GM19328 (cell line): Measurements from ENCODE around the gene TWNK.

Experiments used
- ATAC-seq: cut with Tn5 transposase; IDR thresholded peaks from one replicate; pipeline ENCODE4 v1.9.1; 2021; ENCODE audit warnings: mild to moderate bottlenecking, moderate library complexity; ENCODE audit not compliant: unreplicated experiment

TWNK gene

DNA sequence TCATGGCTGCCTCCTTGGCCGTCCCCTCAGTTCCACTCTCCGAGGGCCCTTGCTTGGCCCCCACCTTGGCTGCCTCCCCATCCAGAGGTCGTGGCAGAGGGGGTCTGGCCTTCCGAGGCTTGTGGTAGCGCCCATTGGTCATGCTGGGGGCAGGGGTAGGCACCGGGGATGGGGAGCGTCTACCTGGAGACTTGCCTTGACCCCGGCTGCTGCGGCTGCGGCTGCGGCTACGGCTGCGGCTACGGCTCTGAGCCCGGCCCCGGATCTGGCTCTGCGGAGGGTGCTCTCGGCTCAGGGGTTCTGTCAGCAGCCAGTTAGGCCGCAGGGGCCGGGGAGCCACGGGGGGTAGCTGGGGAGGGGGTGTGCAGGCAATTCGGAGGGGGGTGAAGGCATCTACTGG is 23.0 kb downstream of the TWNK start:
- no peak for ATAC-seq

DNA sequence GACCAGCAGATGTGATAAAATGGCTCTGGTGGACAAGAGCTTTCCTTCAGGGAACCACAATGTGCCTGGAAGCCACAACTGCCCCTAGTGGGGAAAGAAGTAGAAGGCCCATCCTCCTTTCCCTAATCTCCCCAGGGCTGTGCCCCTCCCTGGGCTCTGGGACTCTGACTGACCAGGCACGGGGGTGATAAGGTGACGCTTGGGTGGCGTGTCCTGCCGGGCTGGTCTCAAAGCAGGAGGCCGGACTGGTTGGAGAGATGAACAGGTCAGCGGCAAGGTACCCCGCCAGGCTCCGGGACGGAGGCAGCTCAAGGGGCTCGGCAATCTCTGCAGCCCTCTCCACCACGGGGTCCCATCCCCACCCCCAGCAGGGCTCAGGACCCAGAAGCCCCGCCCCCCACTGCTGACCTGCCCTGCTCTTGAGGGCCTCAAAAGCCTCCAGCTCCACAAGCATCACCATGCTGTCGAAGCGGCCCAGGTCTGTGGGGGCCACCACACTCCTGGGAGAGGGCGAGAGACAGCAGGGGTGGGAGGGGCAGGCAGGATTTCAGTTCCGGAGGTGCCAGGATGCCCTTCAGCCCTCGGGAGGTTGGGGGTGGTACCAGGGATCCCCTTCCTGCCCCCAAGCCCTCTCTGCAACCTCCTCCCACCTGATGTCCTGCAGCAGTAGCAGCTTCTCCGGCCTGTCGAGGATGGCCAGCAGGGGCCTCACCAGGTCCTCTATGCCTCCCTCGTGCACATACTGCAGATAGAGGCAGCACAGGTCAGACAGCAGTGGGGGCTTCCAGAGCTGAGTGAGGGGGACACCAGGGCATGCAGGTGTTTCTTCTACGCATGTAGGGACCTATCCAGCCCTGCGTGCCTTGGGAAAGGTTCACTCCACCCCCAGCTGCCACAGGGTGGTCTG is 24.4 kb downstream of the TWNK start:
- ATAC-seq: no peak

DNA sequence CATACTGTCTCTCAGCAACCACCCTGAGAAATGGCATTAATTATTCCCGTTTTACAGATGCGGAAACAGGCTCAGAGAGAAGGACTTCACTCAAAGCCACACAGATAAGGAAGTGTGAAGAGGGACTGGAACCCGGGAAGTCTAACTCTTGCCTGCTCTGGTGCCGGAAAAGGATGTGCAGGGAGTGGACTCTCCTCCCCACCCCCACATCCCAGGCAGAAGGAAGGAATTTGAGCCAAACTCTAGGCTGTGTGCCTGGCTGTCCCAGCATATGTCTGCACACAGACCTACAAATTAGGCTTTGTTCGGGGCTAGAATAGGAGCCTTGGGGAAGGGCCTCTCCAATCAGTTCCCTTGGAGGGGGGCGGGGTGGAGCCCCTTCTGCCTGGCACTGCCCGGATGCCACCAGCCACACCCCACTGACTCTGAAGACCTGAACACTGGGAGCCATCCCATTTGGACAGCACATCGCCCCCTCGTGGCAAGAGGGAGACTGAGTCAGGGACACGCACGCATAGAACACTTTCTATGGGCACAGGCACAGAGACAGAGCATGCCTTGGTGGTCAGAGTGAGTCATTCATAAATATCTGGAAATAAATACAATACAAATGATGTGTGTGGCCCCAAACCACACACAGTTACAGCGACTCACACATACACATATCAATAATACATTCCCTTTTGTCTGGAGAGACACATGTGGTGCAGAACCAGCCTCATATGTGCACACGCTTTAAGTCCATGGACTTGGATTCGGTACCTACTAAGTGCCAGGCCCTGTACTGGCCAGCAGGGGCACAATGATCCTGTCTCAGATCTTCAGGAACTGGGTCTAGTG is 25.4 kb downstream of the TWNK start:
- ATAC-seq: no peak

DNA sequence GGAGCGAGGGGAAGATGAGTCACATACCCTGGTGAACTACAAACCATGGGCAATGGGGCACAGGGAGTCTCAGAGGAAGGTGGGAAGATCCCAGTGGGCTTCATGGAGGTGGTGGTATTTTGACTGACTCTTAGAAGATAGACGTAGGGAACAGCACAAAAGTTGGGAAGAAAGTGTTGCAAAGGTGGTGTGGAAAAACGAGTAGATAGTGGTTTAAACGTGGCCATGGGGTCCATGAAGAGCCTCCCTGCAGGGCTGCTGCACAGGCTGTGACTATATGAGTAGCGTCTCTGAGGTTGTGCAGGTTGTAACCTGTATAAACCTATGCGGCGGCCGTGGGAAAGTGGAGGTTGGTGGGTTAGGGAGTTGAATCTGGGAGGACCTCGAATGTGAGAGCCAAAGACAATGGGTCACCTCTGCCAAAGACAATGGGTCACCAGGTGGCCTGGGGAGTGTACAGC is 26.1 kb downstream of the TWNK start:
- ATAC-seq: no peak

DNA sequence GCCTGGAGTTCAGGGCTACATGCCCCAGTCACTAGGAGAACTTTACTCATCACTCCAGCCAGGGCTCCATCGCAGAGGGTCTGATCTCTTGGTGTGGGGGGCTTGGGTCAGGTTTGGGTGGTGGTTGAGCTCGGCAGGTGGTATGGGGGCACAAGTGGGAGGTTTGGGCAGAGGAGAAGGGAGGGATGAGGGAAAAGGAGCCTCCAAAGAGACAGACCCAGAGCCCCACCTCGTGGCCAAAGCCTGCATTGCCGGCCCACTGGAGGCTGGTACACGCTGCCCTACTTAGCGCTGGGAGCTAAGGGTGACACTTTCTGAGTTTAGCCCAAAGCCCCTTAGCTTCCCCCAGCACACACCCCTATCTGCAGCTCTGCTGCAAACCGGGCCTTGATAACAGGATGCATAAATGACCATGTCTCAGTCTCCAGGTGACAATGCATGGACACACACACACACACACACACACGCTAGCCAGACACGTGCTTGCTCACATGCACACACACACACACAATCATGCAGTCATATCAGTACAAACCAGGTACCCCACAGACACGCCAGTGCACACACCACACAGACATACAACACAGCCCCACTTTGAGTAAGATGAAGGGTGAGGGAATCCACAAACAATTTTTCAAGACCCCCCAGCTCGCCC is 27.0 kb downstream of the TWNK start:
- no peak for ATAC-seq

DNA sequence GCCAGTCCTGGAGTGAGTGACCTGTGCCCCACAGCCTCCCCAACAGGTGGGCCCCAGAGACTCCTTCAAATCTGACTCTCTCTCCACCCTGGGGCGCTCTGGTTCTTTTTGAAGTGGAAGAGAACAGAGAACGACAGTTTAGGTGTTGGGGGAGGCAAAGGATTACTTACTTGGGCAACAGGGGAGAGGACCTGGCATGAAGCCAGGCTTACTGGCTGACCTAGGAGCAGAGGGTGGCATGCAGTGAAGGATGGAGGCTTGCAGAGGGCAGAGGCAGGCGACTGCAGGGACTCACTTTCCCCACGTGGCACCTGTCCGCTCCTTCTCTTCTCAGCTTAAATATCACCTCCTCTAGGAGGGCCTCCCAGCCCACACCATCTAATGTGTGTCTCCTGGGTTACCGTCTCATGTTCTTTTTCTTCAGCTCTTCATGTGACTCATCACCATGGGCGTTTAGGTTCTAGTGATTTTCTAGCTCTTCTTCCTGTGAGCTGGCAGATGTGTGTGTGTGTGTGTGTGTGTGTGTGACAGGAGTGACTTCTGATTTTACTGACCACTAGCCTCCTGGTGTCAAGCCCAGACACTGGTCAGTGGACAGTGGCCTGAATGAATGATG is 27.7 kb downstream of the TWNK start:
- no peak for ATAC-seq

DNA sequence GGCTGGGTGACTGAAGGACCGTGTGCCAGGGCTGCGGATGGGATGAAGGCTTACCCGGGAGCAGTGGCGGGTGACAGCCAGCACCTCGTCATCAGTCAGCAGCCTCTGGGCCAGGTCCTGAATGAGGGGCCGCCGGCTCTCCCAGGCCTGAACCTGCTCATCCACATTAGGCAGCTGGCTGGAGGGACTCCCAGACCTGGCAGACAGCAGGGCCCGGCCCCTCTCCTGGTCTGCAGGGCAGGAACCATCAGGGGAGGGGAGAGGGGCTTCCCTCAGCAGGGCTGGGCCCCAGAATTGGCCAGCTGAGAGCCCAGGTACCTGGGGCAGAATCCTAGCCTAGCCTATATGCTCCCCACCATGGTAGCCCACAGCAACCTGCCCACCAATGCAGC is 28.2 kb downstream of the TWNK start:
- ATAC-seq: no peak

DNA sequence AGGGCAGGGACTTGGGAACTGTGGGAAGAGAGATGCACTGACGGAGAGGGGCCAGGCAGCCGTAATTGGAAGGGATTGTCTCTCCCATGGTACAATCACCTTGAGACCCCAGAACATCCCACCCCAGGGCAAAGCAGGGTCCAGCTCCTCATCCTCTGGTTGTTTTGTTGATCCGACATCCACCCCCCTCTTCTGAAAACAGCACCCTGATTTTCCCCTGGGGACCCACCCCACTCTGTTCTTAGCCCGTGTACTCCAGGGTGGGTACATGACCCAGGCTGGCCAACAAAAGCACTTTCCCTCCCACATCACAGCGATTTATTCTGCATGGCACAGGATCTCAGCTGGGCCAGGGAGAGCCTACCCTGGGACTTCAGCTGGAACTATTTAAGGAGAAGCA is 29.5 kb downstream of the TWNK start:
- no peak for ATAC-seq

DNA sequence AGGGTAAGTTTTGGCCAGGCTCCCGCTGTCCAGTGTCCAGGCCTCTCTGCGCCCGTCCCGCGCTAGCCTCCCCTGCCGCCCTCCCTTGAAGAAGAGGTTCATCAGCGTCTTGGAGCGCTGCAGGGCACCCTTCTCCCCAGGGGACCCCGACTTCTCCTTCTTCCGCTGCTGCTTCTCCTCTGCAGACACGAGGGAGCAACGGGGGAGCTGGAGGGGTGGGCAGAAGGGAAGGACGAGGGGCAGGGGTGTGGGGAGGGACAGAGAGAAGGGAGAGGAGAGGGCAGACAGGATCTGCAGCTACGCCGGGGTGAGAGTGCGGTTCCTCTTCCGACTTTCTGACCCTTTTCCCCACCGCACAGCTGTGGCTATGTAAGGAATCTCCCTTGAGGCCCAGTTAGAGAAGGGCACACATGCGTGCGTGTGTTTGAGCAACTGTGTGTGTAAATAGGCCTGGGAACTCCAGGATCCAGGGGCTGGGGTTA is 30.8 kb downstream of the TWNK start:
- no peak for ATAC-seq

DNA sequence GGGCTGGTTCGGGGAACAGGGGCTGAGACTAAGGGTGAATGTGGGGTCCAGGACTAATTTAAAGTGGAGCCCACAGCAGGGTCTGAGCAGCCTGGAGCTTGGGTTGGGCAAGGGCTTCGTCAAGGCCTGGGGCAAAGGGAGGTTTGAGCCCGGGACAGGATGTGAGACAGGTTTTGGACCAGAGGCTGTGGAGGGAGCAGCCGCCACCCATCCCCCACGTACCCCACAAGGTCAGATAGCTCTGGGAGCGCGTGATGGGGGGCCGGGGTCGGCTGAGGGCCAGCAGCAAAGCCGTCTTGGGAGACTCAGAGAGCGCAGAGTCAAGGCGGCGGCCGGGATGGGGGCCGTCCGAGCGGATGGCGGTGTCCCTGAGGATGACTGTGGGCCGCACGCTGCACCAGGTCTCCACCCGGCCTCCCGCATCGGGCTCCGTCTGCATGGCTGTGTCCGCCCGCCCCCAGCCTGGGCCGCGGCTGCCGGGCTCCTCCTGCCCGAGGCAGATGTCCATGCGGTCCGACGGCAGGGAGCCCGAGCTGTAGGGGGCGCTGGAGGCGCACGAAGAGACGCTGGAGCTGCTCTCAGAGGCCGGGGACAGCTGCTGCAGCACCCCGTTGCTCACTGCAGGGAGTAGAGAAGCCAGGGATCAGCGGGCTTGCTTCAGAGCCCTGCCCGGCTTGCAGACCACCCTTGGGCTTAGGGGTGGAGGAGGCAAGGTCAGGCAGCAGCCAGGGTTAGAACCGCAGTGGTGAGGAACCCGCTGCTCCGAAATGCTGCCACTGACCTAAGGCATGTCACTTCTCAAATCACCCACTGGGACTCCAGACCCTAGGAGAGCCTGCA is 31.5 kb downstream of the TWNK start:
- ATAC-seq: no peak

DNA sequence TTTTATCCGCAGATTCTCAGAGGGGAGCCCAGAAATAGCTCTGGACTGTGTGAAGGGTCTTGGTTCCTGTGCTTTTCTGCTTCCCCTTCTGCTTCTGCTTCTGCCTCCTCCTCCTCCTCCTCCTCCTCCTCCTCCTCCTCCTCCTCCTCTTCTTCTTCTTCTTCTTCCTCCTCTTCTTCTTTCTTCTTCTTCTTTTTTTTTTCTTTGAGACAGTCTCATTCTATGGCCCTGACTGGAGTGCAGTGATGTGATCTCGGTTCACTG is 32.0 kb downstream of the TWNK start:
- no peak for ATAC-seq

DNA sequence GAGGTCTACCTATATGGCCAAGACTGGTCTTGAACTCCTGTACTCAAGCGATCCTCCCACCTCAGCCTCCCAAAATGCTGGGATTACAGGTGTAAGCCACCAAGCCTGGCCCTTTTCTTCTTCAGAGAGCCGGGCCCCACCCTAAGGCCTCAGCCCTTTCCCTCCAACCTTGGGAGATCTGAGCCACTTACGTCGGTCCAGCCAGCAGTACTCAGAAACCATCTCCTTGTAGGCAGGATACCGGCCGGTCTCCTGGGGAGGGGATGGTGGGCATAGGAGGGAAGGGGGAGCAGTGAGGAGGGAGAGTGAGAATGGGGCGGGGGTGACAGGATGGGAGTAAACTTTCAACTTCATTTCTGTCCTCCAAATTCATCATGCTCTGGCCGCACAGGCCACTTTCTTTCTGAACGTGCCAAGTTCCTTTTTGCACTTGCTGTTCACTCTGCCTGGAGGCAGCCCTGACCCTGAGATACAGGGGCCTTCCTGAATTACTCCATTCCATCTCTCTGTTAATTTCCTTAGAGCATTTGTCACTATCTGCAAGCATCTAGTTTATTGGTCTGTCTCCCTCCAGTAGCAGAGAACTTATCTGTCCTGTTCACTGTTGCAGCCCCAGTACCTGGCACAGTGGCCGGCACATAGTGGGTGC is 33.2 kb downstream of the TWNK start:
- no peak for ATAC-seq

DNA sequence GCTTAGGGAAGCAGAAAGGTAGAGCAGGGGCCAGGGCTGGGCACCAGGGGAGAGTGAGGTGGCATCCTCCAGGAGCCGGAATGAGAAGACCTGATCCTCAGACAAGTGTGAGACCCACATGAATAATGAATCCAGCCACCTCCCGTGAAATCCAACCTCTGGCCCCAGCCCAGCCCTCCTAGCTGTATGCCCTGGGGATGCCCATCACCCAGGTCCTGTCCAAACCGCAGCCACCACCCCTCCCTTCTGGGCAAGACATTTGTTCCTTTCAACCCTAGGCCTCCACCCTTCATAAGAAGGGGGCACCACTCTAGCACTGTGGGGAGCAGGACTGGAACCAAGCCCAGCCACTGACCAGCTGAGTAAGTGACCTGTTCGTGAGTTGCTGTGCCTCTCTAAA is 33.9 kb downstream of the TWNK start:
- ATAC-seq: no peak

DNA sequence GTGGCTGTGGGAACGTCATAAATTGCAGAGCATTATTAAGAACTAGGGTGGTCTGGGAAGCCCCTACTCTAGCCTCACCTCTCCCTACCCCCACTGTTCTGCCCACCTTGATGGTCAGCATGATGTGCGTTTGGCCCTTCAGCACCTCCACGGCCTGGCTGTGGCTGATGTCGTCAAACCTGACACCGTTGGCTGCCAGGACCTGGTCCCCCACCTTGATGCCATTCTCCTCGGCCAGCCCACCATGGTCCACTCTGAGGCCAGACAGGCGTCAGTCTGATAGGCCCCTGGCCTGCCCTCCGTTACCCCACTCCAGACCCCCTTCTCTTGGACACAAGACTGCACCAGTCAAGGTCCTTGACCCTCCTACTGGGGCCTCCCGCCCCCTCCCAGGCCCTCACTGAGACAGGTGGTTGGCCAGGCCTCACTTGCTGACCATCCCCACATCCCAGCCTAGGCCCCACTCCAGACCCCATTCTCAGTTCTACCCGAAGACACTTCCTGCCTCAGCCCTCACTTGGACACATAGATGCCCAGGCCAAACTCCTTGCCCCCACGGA is 34.4 kb downstream of the TWNK start:
- ATAC-seq: no peak

DNA sequence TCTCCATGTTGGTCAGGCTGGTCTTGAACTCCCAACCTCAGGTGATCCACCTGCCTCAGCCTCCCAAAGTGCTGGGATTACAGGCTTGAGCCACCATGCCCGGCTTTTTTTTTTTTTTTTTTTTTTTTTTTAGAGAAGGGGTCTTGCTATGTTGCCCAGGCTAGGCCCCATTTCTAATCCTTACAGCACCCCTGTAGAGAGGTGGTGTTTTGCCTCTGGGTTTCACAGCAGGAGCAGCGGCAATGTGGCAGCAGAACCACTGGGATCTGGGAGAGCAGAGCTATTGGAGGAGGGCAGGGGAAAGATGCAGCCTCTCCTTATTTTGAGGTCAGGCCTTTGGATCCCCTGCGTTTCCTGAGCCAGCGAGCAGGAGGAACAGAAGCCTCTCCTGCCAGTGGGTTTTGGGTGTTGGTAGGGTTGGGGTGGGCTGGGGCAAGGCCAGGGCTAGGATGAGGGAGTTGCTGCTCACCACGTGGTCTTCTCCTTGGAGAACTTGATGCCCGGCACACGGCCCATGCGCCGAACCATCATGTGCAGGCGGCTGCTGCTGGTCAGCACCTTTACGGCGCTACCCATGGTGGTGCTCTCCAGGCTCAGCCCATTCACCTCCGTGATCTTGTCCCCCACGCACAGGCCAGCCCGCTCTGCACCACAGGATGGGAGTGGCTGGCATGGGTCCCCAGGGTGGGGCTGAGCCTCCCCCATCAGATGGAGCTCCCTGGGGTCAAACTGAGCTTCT is 35.8 kb downstream of the TWNK start:
- ATAC-seq: no peak

DNA sequence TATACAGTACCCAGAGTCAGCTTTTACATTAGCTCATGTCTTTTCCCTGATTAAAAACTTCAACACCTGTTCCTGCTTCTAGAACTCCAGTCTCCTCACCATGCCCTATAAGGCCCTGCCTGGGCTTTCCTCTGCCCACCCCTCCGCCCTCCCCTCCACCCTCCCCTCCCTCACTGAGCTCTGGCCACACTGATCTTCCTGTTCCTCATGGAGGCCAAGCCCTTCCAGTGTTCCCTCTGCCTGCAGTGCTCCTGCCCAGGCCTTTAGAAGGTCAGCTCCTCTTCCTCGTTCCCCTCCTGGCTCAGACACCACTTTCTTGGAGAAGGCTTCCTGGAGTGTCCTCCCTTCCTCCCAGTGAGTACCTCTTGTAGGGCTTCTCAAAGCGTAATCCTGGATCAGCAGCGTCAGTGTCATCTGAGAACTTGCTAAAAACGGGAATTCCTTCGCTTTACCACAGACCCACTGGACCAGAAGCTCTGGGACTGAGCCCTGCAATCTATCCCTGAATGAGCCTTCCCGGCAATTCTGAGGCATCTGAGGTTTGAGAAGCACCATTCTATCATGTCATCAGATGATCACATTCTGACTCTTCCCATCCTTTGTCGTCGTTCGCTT is 39.9 kb downstream of the TWNK start:
- ATAC-seq: no peak

DNA sequence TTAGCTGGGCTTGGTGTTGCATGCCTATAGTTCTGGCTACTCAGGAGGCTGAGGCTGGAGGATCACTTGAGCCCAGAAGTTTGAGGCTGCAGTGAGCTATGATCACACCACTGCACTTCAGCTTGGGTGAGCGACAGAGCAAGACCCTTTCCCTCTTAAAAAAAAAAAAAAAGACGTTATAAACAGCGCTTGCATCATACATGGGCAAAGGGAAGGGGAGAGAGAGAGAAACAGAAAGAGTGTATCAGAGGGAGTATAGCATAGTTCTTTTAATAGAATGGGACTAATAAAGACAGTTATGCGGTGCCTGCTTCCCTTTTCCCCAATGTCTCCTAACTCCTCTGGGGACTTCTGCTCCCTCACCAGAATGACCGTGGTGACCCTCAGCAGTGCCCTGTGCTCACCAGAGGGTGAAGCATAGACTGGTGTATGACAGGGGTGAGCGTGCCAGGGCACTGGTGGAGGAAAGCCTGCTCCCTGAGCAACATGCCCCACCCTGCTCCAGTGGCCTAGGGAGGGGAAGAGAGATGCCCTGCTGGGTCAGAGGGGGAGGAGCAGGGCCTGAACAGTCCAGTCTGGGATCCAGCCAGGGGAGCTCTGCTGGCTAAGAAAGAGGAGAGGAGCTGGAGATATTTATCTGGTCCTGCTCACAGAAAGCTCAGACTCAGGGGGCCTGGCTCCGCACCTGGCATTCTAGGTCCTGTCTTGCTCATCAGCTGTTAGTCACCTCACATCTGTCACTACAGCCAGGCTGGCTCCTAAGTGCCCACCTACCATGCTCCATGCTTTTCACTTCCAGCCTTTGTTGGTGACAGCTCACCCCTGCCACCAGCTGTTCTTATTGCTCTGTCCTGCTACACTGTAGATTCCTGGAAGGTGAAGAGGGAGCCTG is 41.3 kb downstream of the TWNK start:
- no peak for ATAC-seq
